HEK293 (cell line): ENCODE data around the gene SNX33.

Experiments
- BCL11B ChIP-seq: fragments of 450-650 bp; formaldehyde crosslinking; IDR thresholded peaks from 2 replicates; pipeline ENCODE4 v1.5.1; 2016; ENCODE audit warnings: low read depth, missing biosample characterization, missing genetic modification characterization
- FEZF1 ChIP-seq: fragments of 450-650 bp; formaldehyde crosslinking; IDR thresholded peaks from 2 replicates; pipeline ENCODE4 v1.5.1; 2016; ENCODE audit warnings: missing biosample characterization, missing genetic modification characterization
- GLIS1 ChIP-seq: fragments of 450-650 bp; formaldehyde crosslinking; IDR thresholded peaks from 2 replicates; pipeline ENCODE4 v1.5.1; 2016; ENCODE audit warnings: missing biosample characterization, missing genetic modification characterization
- IKZF3 ChIP-seq: fragments of 450-650 bp; IDR thresholded peaks from 2 replicates; pipeline ENCODE4 v1.5.0; 2018; ENCODE audit warnings: missing biosample characterization, mild to moderate bottlenecking, missing genetic modification characterization, moderate library complexity
- MEIS1 ChIP-seq: sonication (generic); formaldehyde crosslinking; IDR thresholded peaks from 2 replicates; pipeline ENCODE4 v1.8.1; 2022; ENCODE audit warnings: missing genetic modification reagents, mild to moderate bottlenecking, borderline replicate concordance
- OSR2 ChIP-seq: fragments of 450-650 bp; formaldehyde crosslinking; IDR thresholded peaks from 2 replicates; pipeline ENCODE4 v1.5.1; 2016; ENCODE audit warnings: missing biosample characterization, missing genetic modification characterization
- REPIN1 ChIP-seq: fragments of 450-650 bp; formaldehyde crosslinking; IDR thresholded peaks from 2 replicates; pipeline ENCODE4 v1.5.1; 2017; ENCODE audit warnings: missing biosample characterization, missing genetic modification characterization, low read depth
- TCF7L2 ChIP-seq: IDR thresholded peaks from 2 replicates; pipeline ENCODE4 v1.6.1; 2011; ENCODE audit warnings: low read depth, mild to moderate bottlenecking, inconsistent platforms, low read length, moderate library complexity, borderline replicate concordance
- ZBTB8A ChIP-seq: fragments of 450-650 bp; formaldehyde crosslinking; IDR thresholded peaks from 2 replicates; pipeline ENCODE4 v1.5.1; 2016; ENCODE audit warnings: missing biosample characterization, missing genetic modification characterization
- ZFP41 ChIP-seq: fragments of 450-650 bp; formaldehyde crosslinking; IDR thresholded peaks from 2 replicates; pipeline ENCODE4 v1.5.1; 2016; ENCODE audit warnings: missing biosample characterization, missing genetic modification characterization, borderline replicate concordance
- ZFP69B ChIP-seq: fragments of 450-650 bp; formaldehyde crosslinking; IDR thresholded peaks from 2 replicates; pipeline ENCODE4 v1.5.1; 2016; ENCODE audit warnings: missing biosample characterization, missing genetic modification characterization
- ZNF138 ChIP-seq: fragments of 450-650 bp; formaldehyde crosslinking; IDR thresholded peaks from 2 replicates; pipeline ENCODE4 v1.5.1; 2016; ENCODE audit warnings: missing biosample characterization, missing genetic modification characterization, borderline replicate concordance
- ZNF140 ChIP-seq: fragments of 450-650 bp; formaldehyde crosslinking; IDR thresholded peaks from 2 replicates; pipeline ENCODE4 v1.5.1; 2016; ENCODE audit warnings: missing biosample characterization, missing genetic modification characterization
- ZNF266 ChIP-seq: fragments of 450-650 bp; formaldehyde crosslinking; IDR thresholded peaks from 2 replicates; pipeline ENCODE4 v1.5.1; 2016; ENCODE audit warnings: missing biosample characterization, missing genetic modification characterization, low read depth
- ZNF335 ChIP-seq: fragments of 450-650 bp; formaldehyde crosslinking; conservative IDR thresholded peaks from 2 replicates; pipeline ENCODE4 v1.5.1; 2016; ENCODE audit warnings: missing biosample characterization, missing genetic modification characterization
- ZNF404 ChIP-seq: fragments of 450-650 bp; formaldehyde crosslinking; IDR thresholded peaks from 2 replicates; pipeline ENCODE4 v1.5.1; 2017; ENCODE audit warnings: missing biosample characterization, missing genetic modification characterization
- ZNF514 ChIP-seq: fragments of 450-650 bp; formaldehyde crosslinking; IDR thresholded peaks from 2 replicates; pipeline ENCODE4 v1.5.1; 2016; ENCODE audit warnings: missing biosample characterization, missing genetic modification characterization
- ZNF521 ChIP-seq: fragments of 450-650 bp; formaldehyde crosslinking; IDR thresholded peaks from 2 replicates; pipeline ENCODE4 v1.5.1; 2017; ENCODE audit warnings: missing biosample characterization, mild to moderate bottlenecking, missing genetic modification characterization
- ZNF529 ChIP-seq: fragments of 450-650 bp; formaldehyde crosslinking; IDR thresholded peaks from 2 replicates; pipeline ENCODE4 v1.5.1; 2017; ENCODE audit warnings: missing genetic modification characterization, missing biosample characterization; ENCODE audit not compliant: insufficient replicate concordance
- ZNF558 ChIP-seq: fragments of 450-650 bp; formaldehyde crosslinking; IDR thresholded peaks from 2 replicates; pipeline ENCODE4 v1.5.1; 2016; ENCODE audit warnings: missing biosample characterization, missing genetic modification characterization
- ZNF580 ChIP-seq: fragments of 450-650 bp; formaldehyde crosslinking; IDR thresholded peaks from 2 replicates; pipeline ENCODE4 v1.5.1; 2016; ENCODE audit warnings: missing biosample characterization, missing genetic modification characterization
- ZNF639 ChIP-seq: fragments of 450-650 bp; formaldehyde crosslinking; IDR thresholded peaks from 2 replicates; pipeline ENCODE4 v1.5.1; 2016; ENCODE audit warnings: missing biosample characterization, missing genetic modification characterization
- ZNF658 ChIP-seq: fragments of 450-650 bp; formaldehyde crosslinking; IDR thresholded peaks from 2 replicates; pipeline ENCODE4; 2016; ENCODE audit warnings: missing biosample characterization, missing genetic modification characterization
- ZNF768 ChIP-seq: fragments of 450-650 bp; formaldehyde crosslinking; IDR thresholded peaks from 2 replicates; pipeline ENCODE4 v1.5.1; 2018; ENCODE audit warnings: missing biosample characterization, mild to moderate bottlenecking, missing genetic modification characterization
- ZNF843 ChIP-seq: fragments of 450-650 bp; formaldehyde crosslinking; IDR thresholded peaks from 2 replicates; pipeline ENCODE4 v1.5.1; 2016; ENCODE audit warnings: missing biosample characterization, missing genetic modification characterization
- TF ChIP-seq, protein P1 (sequence below): fragments of 450-650 bp; formaldehyde crosslinking; IDR thresholded peaks from 2 replicates; pipeline ENCODE4 v1.5.1; 2017; ENCODE audit warnings: missing biosample characterization, missing genetic modification characterization
- TF ChIP-seq, protein P2 (sequence below): fragments of 450-650 bp; formaldehyde crosslinking; optimal IDR thresholded peaks from 2 replicates; pipeline ENCODE3; 2016; ENCODE audit warnings: missing biosample characterization, mild to moderate bottlenecking, missing genetic modification characterization

SNX33 gene

DNA sequence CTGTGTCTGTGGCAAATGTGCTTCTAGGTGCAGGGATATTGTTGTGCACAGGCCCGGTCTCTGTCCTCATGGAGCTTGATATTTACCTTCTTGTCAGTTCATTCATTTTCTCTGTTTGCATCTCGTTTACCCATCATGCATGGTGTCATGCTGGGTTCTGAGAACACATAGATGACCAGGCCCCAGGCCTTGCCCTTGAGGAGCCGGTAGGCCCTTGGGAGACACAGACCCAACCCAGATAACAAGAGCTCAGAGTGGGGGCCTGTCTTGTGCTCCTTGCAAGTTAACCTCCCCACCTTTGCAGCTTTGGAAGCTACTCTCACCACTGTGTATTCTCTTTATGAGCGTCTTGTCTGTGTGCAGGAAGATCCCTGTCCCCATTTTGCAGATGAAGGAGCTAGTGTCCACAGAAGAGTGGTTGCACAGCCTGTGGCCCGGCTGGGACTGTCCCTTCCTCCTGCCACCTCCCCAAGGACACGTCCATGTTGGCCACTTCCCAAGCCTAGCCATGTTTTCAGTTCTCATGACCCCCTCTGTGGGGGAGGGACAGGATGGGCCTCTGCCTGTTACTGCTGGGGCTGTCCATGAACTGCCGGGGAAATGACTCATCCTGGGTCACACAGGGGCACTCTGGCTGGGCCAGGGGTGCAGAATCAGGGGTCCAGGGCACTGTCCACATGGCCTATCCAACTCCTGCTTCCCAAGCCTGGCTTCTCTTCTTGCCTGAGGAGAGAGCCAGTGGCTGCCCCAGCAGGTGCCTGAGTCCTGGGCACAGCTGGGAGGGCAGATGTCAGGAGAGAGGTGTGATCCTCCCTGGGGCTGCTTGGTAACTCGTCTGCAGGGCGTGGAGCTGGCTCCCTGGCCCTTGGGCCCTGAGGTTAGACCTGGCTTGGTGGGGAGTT lies 3.4 kb downstream of the SNX33 start (continued):
- TF ChIP-seq, protein P1, sequence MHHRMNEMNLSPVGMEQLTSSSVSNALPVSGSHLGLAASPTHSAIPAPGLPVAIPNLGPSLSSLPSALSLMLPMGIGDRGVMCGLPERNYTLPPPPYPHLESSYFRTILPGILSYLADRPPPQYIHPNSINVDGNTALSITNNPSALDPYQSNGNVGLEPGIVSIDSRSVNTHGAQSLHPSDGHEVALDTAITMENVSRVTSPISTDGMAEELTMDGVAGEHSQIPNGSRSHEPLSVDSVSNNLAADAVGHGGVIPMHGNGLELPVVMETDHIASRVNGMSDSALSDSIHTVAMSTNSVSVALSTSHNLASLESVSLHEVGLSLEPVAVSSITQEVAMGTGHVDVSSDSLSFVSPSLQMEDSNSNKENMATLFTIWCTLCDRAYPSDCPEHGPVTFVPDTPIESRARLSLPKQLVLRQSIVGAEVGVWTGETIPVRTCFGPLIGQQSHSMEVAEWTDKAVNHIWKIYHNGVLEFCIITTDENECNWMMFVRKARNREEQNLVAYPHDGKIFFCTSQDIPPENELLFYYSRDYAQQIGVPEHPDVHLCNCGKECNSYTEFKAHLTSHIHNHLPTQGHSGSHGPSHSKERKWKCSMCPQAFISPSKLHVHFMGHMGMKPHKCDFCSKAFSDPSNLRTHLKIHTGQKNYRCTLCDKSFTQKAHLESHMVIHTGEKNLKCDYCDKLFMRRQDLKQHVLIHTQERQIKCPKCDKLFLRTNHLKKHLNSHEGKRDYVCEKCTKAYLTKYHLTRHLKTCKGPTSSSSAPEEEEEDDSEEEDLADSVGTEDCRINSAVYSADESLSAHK (tag by site-specific recombination) = no peak
- no peak for TF ChIP-seq ZNF558 (tag by site-specific recombination)
- TF ChIP-seq ZFP41 = no peak
- no peak for TF ChIP-seq ZNF639 (tag by site-specific recombination)
- TF ChIP-seq ZNF140 = no peak
- TF ChIP-seq ZNF138 (tag by site-specific recombination) = no peak
- no peak for TF ChIP-seq ZNF580 (tag by site-specific recombination)
- TF ChIP-seq ZNF843 = no peak
- no peak for TF ChIP-seq ZNF521
- no peak for TF ChIP-seq ZNF658
- TF ChIP-seq MEIS1 = no peak
- no peak for TF ChIP-seq ZNF404 (tag by site-specific recombination)
- TF ChIP-seq IKZF3 (tag by site-specific recombination) = no peak
- TF ChIP-seq ZNF335 (tag by site-specific recombination) = peak; percentile 99
- no peak for TF ChIP-seq REPIN1
- peak; percentile 47; the same call in 1 of the 2 replicates for TF ChIP-seq BCL11B (tag by site-specific recombination)
- TF ChIP-seq, protein P2, sequence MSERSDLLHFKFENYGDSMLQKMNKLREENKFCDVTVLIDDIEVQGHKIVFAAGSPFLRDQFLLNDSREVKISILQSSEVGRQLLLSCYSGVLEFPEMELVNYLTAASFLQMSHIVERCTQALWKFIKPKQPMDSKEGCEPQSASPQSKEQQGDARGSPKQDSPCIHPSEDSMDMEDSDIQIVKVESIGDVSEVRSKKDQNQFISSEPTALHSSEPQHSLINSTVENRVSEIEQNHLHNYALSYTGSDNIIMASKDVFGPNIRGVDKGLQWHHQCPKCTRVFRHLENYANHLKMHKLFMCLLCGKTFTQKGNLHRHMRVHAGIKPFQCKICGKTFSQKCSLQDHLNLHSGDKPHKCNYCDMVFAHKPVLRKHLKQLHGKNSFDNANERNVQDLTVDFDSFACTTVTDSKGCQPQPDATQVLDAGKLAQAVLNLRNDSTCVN (tag by site-specific recombination) = peak; percentile 22
- TF ChIP-seq GLIS1 (tag by site-specific recombination) = no peak
- TF ChIP-seq ZNF529 (tag by site-specific recombination) = no peak
- TF ChIP-seq ZNF266 (tag by site-specific recombination) = no peak
- TF ChIP-seq FEZF1 (tag by site-specific recombination) = no peak
- no peak for TF ChIP-seq OSR2 (tag by site-specific recombination)
- TF ChIP-seq ZFP69B = no peak
- TF ChIP-seq ZBTB8A = no peak
- no peak for TF ChIP-seq TCF7L2
- TF ChIP-seq ZNF768 (tag by site-specific recombination) = no peak
- no peak for TF ChIP-seq ZNF514 (tag by site-specific recombination)
